ENCODE results near the gene ZSWIM4.
A peak's percentile ranks its signal among the peaks of the same experiment; 100 is the strongest.
"Not testable (repeated sequence)": the region's sequence is repeated elsewhere in the genome, so short reads cannot be mapped to it uniquely, and the experiment has no call there.

Gene ZSWIM4

GRCh38 chr19:13778847-13779246 lies 16.4 kb upstream of the ZSWIM4 start:
- no peak for DNase-seq

- not testable (repeated sequence) for DNase-seq
These were observed 15.4 kb upstream of the ZSWIM4 start for GRCh38 chr19:13779794-13780193.

DNA sequence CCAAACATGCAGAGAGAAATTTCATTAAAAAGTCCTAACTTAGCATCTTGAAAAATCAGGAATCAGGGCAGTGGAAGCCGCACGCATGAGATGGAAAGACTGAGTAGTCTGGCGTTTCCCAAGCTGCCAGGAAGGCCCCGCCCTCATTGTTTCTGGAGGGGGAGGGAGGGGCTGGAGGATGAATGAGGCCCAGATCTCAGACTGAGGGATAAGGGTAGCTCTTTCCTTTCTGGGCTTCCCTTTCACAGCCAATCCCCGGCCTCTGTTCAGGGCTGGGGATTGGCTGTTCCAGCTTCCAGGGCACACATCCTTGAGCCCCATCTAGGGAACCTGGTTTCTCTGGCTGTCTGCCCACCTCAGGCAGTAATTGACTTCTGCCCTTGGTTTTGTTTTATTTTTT lies 13.7 kb upstream of the ZSWIM4 start:
- peak; percentile 6 to 9 for DNase-seq

DNA sequence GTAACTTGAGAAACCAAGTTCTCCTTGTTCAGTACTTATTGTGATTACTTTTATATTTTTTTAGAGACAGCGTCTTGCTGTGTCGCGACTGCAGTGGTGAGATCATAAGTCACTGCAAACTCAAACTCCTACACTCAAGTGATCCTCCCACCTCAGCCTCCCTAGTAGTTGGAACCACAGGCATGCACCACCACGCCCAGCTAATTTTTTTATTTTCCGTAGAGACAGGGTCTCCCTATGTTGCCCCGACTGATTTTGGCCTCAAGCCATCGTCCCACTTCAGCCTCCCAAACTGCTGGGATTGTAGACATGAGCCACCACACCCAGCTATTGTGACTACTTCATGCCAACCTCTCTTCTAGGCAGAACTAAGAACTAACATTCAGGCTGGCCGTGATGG lies 12.7 kb upstream of the ZSWIM4 start:
- DNase-seq: no peak

DNA sequence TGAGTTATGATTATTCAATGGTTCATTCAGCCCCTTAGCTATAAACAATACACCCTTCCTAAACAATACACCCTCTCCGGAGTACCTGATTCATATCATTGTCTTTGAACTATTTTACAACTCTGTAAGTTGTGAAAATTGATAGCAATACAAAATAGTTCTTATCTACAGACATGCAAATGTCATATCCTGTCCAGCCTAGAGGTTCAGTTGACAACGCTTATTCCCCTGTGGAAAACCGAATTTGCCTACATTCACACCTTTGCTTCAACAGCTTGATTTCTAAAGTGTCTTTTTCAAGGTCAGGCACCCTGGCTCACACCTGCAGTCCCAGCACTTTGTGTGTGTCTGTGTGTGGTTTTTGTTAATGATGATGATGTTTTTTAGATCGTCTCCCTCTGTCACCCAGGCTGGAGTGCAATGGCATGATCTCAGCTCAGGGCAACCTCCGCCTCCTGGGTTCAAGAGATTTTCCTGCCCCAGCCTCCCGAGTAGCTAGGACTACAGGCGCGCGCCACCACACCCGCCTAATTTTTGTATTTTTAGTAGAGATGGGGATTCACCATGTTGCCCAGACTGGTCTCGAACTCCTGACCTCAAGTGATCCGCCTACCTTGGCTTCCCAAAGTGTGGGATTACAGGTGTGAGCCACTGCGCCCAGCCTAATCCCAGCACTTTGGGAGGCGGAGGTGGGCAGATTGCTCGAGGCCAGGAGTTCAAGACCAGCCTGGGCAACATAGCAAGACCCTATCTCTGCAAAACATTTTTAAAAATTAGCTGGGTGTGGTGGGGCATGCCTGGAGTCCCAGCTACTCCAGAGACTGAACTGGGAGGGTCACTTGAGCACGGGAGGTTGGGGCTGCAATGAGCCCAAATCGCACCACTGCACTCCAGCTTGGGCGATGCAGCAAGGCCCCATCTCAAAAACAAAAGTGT lies 11.4 kb upstream of the ZSWIM4 start:
- DNase-seq: no peak

DNA sequence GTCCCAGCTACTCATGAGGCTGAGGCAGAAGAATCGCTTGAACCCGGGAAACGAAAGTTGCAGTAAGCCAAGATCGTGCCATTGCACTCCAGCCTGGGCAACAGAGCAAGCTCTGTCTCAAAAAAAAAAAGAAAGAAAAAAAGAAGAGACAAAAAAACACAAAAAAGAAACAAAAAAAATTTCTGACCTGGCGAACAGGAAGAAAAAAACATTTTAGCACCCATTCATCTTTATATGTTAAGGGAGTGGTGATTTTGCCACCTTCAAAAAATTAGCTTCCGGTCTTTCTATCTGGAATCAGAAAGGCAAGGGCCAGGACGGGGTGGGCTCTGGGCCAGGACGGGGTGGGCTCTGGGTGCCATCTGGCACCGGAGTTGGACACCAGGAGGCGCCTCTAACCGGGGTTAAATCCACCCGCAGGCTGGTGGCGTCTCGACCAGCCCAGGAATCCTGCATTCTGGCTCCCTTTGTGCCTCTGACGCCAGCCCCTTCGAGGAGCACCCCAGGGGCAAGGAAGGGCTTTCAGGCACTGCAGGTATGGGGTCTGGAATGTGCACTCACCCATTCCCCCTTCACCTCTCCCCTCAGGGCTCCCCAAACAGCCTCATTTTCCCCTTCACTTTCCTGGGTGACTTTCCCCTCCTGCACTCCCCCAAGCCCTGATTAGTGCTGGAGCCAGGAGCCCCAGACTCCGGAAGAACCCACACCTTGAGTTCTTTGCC lies 10.4 kb upstream of the ZSWIM4 start:
- DNase-seq: peak; percentile 44 to 48

GRCh38 chr19:13788991-13789390 lies 6.3 kb upstream of the ZSWIM4 start:
- no peak for DNase-seq

DNA sequence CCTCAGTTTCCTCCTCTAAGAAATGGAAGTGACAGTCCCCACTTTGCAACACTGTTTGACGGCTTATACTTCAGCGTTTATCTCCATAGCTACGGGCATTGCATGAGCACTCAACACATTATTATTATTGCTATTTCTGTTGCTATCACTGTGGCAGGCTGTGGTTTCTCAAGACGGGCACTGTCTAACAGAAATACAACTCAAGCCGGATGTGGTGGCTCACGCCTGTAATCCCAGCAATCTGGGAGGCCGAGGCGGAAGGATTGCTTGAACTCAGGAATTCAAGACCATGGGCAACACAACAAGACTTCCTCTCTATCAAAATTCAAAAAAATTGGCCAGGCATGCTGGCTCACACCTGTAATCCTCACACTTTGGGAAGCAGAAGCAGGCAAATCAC lies 4.9 kb upstream of the ZSWIM4 start:
- no peak for DNase-seq

DNA sequence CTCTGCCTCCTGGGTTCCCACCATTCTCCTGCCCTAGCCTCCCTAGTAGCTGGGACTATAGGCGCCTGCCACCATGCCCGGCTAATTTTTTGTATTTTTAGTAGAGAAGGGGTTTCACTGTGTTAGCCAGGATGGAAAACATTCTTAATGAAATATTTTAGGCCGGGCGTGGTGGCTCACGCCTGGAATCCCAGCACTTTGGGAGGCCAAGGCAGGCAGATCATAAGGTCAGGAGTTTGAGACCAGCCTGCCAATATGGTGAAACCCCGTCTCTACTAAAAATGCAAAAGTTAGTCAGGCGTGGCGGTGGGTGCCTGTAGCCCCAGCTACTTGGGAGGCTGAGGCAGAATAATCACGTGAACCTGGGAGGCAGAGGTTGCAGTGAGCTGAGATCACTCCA lies 1.9 kb upstream of the ZSWIM4 start:
- not testable (repeated sequence) for DNase-seq

GRCh38 chr19:13794398-13794756 lies 866 bp upstream of the ZSWIM4 start:
- no peak for DNase-seq

GRCh38 chr19:13795595-13796300 lies 505 bp downstream of the ZSWIM4 start:
- no peak for DNase-seq

- no peak for DNase-seq
These were observed 1.2 kb downstream of the ZSWIM4 start for GRCh38 chr19:13796301-13797057.

GRCh38 chr19:13797058-13797440 lies 1.8 kb downstream of the ZSWIM4 start:
- DNase-seq: no peak

DNA sequence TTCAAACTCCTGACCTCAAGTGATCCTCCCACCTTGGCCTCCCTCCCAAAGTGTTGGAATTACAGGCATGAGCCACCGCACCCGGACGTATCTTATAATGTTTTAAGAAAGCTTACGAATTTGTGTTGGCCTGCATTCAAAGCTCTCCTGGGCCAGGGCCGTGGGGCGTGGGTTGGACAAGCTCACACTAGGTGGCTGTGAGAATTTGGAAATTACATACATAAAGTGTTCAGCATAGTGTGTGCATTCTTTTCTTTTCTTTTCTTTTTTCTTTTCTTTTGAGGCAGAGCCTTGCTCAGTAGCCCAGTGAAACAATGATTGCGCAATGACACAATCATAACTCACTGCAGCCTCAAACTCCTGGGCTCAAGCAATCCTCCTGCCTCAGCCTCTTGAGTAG lies 2.6 kb downstream of the ZSWIM4 start:
- no peak for DNase-seq

GRCh38 chr19:13799669-13800068 lies 4.4 kb downstream of the ZSWIM4 start:
- DNase-seq: no peak

DNA sequence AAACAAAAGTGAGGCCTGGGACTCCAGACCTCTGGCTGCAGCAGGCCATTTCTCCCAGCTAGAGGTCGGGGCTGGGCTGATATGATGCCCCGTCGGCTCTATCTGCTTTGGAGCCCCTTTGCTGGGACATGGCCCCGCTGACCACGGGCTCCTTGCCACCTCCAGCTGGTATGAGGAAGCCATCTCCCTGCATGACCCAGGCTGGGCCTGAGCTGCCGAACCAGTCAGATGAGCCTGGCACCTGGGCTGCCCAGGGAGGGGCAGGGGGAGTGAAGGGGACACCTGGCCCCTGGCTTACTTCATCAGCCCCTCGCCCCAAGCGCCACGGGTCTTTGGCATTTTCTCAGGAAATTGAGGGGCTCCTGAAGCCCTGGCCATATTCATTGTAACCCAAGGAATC lies 7.8 kb downstream of the ZSWIM4 start:
- no peak for DNase-seq

DNA sequence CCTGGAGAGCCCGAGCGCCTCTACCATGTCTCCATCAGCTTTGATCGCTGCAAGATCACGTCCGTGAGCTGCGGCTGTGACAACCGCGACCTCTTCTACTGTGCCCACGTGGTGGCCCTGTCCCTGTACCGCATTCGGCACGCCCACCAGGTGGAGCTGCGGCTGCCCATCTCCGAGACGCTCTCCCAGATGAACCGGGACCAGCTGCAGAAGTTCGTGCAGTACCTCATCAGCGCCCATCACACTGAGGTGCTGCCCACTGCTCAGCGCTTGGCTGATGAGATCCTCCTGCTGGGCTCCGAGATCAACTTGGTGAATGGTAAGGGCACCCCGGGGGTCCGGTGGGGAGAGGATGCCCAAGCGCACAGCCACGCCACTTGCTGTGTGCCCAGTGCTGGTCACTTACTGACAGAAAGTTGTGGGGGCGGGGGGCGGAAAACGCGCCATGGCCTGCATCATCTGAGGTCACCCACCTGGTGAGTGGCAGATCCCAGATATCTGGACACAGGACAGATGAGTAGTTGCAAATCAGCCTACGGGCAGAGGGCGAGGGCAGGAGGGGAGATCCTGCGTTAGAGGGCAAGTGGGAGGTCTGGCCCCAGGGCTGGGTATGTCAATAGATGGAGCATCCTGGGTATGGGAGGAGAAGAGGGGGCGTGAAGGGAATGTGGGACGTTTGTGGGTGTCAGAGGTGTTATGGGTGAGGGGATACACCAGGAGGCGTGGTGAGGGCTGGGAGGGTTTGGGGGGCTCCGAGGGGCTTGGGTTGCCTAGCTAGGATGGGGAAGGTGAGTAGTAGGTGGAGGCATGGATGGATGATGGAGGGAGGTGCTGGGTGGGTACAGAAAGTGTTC lies 9.8 kb downstream of the ZSWIM4 start:
- DNase-seq: no peak

- DNase-seq: no peak
These were observed 11.5 kb downstream of the ZSWIM4 start for GRCh38 chr19:13806728-13807127.

DNA sequence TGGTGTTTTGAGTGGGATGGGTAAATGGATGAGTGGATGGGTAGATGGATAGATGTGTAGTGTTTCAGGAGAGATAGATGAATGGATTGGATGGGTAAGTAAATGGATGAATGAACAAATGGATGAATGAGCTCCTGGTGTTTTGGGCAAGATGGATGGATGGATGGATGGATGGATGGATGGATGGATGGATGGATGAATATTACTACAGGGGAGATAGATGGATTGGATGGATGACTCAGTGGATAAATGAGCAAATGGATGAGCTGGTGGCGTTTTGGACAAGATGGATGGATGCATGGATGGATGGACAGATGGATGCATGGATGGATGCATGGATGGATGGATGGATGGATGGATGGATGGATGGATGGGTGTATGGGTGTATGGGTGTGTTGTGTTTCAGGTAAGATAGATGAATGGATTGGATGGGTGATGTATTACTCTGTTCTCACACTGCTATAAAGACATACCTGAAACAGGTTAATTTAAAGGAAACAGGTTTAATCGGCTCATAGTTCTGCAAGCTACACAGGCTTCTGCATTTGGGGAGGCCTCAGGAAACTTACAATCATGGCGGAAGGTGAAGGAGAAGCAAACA lies 12.3 kb downstream of the ZSWIM4 start:
- no peak for DNase-seq

DNA sequence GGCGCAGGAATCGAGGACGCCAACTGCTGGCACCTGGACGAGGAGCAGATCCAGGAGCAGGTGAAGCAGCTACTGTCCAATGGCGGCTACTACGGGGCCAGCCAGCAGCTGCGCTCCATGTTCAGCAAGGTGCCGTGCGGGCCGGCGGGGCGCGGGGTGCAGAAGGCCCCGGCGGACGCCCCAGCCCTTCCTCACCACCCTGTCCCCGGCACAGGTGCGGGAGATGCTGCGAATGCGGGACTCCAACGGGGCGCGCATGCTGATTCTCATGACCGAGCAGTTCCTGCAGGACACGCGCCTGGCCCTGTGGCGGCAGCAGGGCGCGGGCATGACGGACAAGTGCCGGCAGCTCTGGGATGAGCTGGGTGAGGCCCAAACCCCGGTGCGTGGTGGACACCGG lies 13.6 kb downstream of the ZSWIM4 start:
- DNase-seq: no peak

- no peak for DNase-seq
These were observed 17.3 kb downstream of the ZSWIM4 start for GRCh38 chr19:13812544-13812943.

GRCh38 chr19:13813147-13813546 lies 17.9 kb downstream of the ZSWIM4 start:
- DNase-seq: no peak
